ENCODE measurements around the gene NMU. TPM values are rescaled to one million over a fixed set of nuclear protein-coding genes. Genes with fewer than 3 reads are reported as not detected.

Gene NMU
- total RNA-seq, 1 donor from 2014 or later = not detected

Other genes with a start within 250 kb of the NMU start
- 131 TPM for gene TMEM165, start 240.3 kb downstream of the NMU start, total RNA-seq
- gene CLOCK, start 89.4 kb downstream of the NMU start, total RNA-seq = 31.1 TPM
- not detected for gene PDCL2, start 44.1 kb downstream of the NMU start, total RNA-seq
- not detected for gene EXOC1L, start 183.5 kb upstream of the NMU start, total RNA-seq
- 51.0 TPM for gene EXOC1, start 217.3 kb upstream of the NMU start, total RNA-seq

Measured in sciatic nerve (tissue), 1 donor.